HG02943 (cell line): ENCODE measurements around the gene TMEM51.

Experiments
- ATAC-seq: cut with Tn5 transposase; IDR thresholded peaks from one replicate; pipeline ENCODE4 v1.9.1; 2021; ENCODE audit warnings: mild to moderate bottlenecking, low read depth, moderate library complexity; ENCODE audit not compliant: unreplicated experiment

Gene TMEM51

GRCh38 chr1:15153184-15153841 is at the start of gene TMEM51:
Gene TMEM51, plus strand, starts transcription at chr1:15153747. Its CDS starts 61,341 bp downstream, at chr1:15215088.
- ATAC-seq = no peak

GRCh38 chr1:15103906-15104305 is 49.6 kb upstream of the TMEM51 start:
- no peak for ATAC-seq

GRCh38 chr1:15104768-15105167 is 48.8 kb upstream of the TMEM51 start:
- no peak for ATAC-seq

GRCh38 chr1:15106608-15107007 is 46.9 kb upstream of the TMEM51 start:
- no peak for ATAC-seq

- no peak for ATAC-seq
Measured at GRCh38 chr1:15107058-15107687, 46.4 kb upstream of the TMEM51 start.

GRCh38 chr1:15107911-15108310 is 45.6 kb upstream of the TMEM51 start:
- ATAC-seq = no peak

GRCh38 chr1:15110128-15110866 is 43.2 kb upstream of the TMEM51 start:
- ATAC-seq = no peak

GRCh38 chr1:15110867-15111230 is 42.7 kb upstream of the TMEM51 start:
- ATAC-seq = no peak

GRCh38 chr1:15113146-15113545 is 40.4 kb upstream of the TMEM51 start:
- no peak for ATAC-seq

- no peak for ATAC-seq
Measured at GRCh38 chr1:15114884-15115283, 38.7 kb upstream of the TMEM51 start.

GRCh38 chr1:15115542-15116330 is 37.8 kb upstream of the TMEM51 start:
- ATAC-seq = no peak

- no peak for ATAC-seq
Measured at GRCh38 chr1:15116966-15117365, 36.6 kb upstream of the TMEM51 start.

- ATAC-seq = no peak
Measured at GRCh38 chr1:15117671-15118325, 35.7 kb upstream of the TMEM51 start.

- no peak for ATAC-seq
Measured at GRCh38 chr1:15118579-15118978, 35.0 kb upstream of the TMEM51 start.

- ATAC-seq = no peak
Measured at GRCh38 chr1:15120251-15120945, 33.1 kb upstream of the TMEM51 start.

GRCh38 chr1:15122331-15122730 is 31.2 kb upstream of the TMEM51 start:
- no peak for ATAC-seq

GRCh38 chr1:15123270-15123669 is 30.3 kb upstream of the TMEM51 start:
- ATAC-seq = no peak

GRCh38 chr1:15123925-15124324 is 29.6 kb upstream of the TMEM51 start:
- ATAC-seq = no peak

- no peak for ATAC-seq
Measured at GRCh38 chr1:15124362-15125100, 29.0 kb upstream of the TMEM51 start.
